Esophagus squamous epithelium (tissue), 5 donors: ENCODE results near the gene TAF11. TPM values are rescaled to one million over a fixed set of nuclear protein-coding genes. Genes with fewer than 3 reads are reported as not detected.

Source experiments
- DNase-seq: peaks from one replicate; lab custom pipeline; 2025; lab: John Stamatoyannopoulos, UW
- H3K27ac ChIP-seq, 4 donors: fragments of 200-600 bp; sonication (generic); one replicate each; pipeline ENCODE4 v1.5.1; 2016 to 2019; ENCODE audit warnings: mild to moderate bottlenecking in 1 of 4
- H3K27me3 ChIP-seq, 4 donors: fragments of 200-600 bp; sonication (generic); 1 replicate in 3 of 4; 2 replicates in 1 of 4; pipeline versions ENCODE4 v1.5.1 to v1.6.0; 2017 to 2021; ENCODE audit warnings: antibody characterized with exemption in 1 of 4
- H3K36me3 ChIP-seq, 3 donors: fragments of 200-600 bp; sonication (generic); one replicate each; pipeline ENCODE4 v1.5.1; 2016 to 2019
- H3K4me1 ChIP-seq, 3 donors: fragments of 200-600 bp; sonication (generic); one replicate each; pipeline ENCODE4 v1.5.1; 2017 to 2019
- H3K4me3 ChIP-seq, 4 donors: fragments of 200-600 bp; sonication (generic); 1 replicate in 3 of 4; 2 replicates in 1 of 4; pipeline ENCODE4 v1.5.1; 2016 to 2019; ENCODE audit warnings: mild to moderate bottlenecking in 2 of 4, moderate library complexity in 1 of 4
- H3K9me3 ChIP-seq, 3 donors: fragments of 200-600 bp; sonication (generic); one replicate each; pipeline ENCODE4 v1.5.1; 2016 to 2019
- CTCF ChIP-seq, 6 experiments: fragments of 450-650 bp in 4 of 6; fragments of 200-600 bp in 2 of 6; sonication (generic) in 2 of 6; IDR thresholded peaks; one replicate each; pipeline ENCODE4 v1.5.1; 2016 to 2019; ENCODE audit warnings: antibody characterized with exemption in 6 of 6, mild to moderate bottlenecking in 4 of 6, moderate library complexity in 4 of 6
- POLR2A ChIP-seq, 4 donors: fragments of 450-650 bp; IDR thresholded peaks; one replicate each; pipeline ENCODE4 v1.6.1; 2017; ENCODE audit warnings: antibody characterized with exemption in 4 of 4, mild to moderate bottlenecking in 4 of 4, moderate library complexity in 3 of 4
- WGBS, 2 donors: methylation state at CpG; one replicate each; pipeline ENCODE4 v1.1.5; 2018; 5-methylcytosine and 5-hydroxymethylcytosine counted together
- intact Hi-C: fragments of 100-400 bp; cut with DNase I; formaldehyde crosslinking; loops from one replicate; pipeline ENCODE4 v1.15.0; 2022
- total RNA-seq, 4 donors: library from RNA; depleted of rRNA; stranded (reverse); fragments of >200 nt; gene quantifications; one replicate each; pipeline ENCODE4 v1.1.0, GENCODE V29; 2016
- donor health status: DM: yes; HTN: yes; CAD: no.

TAF11 gene
- total RNA-seq, 4 donors from 2014 or later, result 8.4 to 21.2 (median 18.8) TPM

DNA sequence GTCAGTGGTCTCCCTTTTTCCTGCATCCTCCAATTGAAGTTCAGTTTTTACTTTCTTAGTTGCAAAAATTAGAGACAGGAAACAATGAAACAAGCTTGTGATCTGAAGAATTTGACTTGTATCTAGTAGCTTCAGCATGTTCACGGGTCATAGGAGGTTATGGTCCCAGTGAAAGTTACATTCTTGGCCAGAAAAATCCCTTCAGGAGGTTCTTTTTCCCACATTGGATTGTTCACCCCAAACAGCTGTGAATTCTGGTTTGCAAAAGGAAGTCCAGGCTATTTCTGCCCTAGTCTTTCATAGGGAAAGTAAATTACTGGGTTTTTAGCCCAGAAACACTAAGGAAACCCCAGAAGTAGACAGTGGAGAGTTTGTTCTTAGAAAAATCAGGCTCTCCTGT lies 9.3 kb upstream of the TAF11 start:
- Histone ChIP-seq H3K27ac (no peak overlapping the region), H3K9me3 (no peaks in the 10 kb centered on the region), H3K4me3 (no peak overlapping the region), H3K27me3 (no peaks in the 10 kb centered on the region), H3K4me1 (peaks cover 0 to 13% (median 0%) of the 10 kb centered on the region in 3 donors), H3K36me3 (no peaks in the 10 kb centered on the region)
- WGBS, 2 donors, result 67 to 72% methylated on average over 1 of the region's 1 CpG
- TF ChIP-seq POLR2A (IDR thresholded peaks at IDR 0.05) (no peak), CTCF (IDR thresholded peaks at IDR 0.05) (no peak)
- no peak for DNase-seq
- intact Hi-C loops, result no loop called here

DNA sequence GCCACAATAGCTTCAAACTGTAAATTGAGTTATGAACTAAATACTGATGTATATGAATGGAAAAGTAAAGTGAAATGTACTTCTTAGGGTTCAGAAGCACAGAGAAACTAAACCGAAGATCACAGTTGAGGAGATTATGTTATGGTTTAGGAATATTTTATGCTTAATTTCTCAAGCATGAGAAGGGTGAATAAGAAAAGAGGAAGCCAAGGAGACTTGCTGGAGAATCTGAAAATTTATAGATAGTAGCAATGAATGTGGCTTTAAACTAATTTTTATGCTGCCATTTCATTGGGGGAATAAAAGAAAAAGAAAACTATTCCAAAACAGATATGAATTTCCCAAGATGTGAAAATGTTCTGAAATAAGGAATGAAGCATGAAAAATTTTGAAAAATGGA lies 6.9 kb upstream of the TAF11 start:
- DNase-seq, result no peak
- intact Hi-C loops, result no loop called here
- TF ChIP-seq POLR2A (IDR thresholded peaks at IDR 0.05) (no peak), CTCF (IDR thresholded peaks at IDR 0.05) (no peak)
- no peaks in the 10 kb centered on the region for H3K36me3 ChIP-seq
- no peaks in the 10 kb centered on the region for H3K9me3 ChIP-seq
- peaks cover 13 to 37% (median 16%) of the 10 kb centered on the region in 3 donors for H3K4me1 ChIP-seq
- no peaks in the 10 kb centered on the region for H3K27me3 ChIP-seq
- 72 to 88% methylated on average over 1 of the region's 1 CpG for WGBS, 2 donors
- no peak overlapping the region for H3K4me3 ChIP-seq
- H3K27ac ChIP-seq, result no peak overlapping the region

DNA sequence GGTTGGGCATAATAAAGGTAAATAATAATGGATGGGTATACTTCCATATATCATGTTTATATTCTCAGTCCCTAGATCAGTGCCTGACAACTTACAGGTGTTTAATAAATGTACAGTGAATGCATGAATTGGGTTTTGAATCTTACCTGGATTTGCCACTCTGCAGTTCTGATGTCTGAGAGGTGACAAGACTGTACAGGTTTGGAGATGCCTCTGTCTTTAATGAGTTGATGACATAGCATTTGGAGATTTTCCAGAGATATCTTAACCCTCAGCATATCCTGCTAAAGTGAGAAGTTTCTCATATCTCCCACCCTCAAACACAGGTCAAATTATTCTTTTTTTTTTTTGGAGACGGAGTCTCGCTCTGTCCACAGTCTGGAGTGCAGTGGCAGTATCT lies 3.5 kb upstream of the TAF11 start:
- DNase-seq, result no peak
- H3K36me3 ChIP-seq, result no peaks in the 10 kb centered on the region
- no peaks in the 10 kb centered on the region for H3K27me3 ChIP-seq
- TF ChIP-seq POLR2A (IDR thresholded peaks at IDR 0.05) (no peak), CTCF (IDR thresholded peaks at IDR 0.05) (no peak)
- intact Hi-C loops, result no loop called here
- peak overlapping the region in 1 of 4 donors; percentile 89 for H3K4me3 ChIP-seq
- peaks cover 22 to 49% (median 25%) of the 10 kb centered on the region in 3 donors for H3K4me1 ChIP-seq
- no peaks in the 10 kb centered on the region for H3K9me3 ChIP-seq
- peak overlapping the region in 1 of 4 donors; percentile 96 for H3K27ac ChIP-seq
- WGBS, 2 donors, result 93 to 100% methylated on average over 2 of the region's 2 CpGs

DNA sequence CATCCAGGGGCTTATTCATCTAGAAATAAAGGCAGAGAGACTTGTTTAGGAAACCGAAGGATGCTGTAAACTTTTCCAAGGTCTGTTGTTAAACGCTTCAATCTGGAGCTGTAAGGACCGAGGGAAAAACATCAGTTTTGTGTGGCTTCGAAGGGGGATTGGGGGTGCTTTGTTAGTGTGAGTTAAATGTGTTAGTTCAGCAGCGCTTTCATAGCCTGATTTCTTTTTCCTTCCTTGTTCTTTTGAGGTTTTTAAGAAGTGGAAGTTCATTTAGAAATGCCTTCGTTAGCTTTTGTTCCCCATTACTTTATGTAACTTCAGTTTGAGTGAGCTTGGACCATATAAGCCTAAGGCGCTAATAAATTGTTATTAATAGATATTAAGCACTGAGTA lies 2.7 kb upstream of the TAF11 start:
- TF ChIP-seq CTCF (IDR thresholded peaks at IDR 0.05), result no peak
- no peak for TF ChIP-seq POLR2A (IDR thresholded peaks at IDR 0.05)
- Histone ChIP-seq H3K36me3 (no peaks in the 10 kb centered on the region), H3K9me3 (no peaks in the 10 kb centered on the region), H3K27me3 (no peaks in the 10 kb centered on the region), H3K4me3 (peak overlapping the region; percentile 63 to 97 (median 90)), H3K4me1 (peaks cover 23 to 56% (median 25%) of the 10 kb centered on the region in 3 donors), H3K27ac (peak overlapping the region in 3 of 4 donors; percentile 18 to 96 (median 95))
- no peak for DNase-seq
- intact Hi-C loops, result no loop called here
- 34 to 50% methylated on average over 7 of the region's 7 CpGs for WGBS, 2 donors

- peak; percentile 8 for DNase-seq
- H3K9me3 ChIP-seq, result no peaks in the 10 kb centered on the region
- 0 to 4% methylated on average over 8 to 11 of the region's 60 CpGs for WGBS, 2 donors
- H3K27me3 ChIP-seq, result no peaks in the 10 kb centered on the region
- intact Hi-C loops, result no loop called here
- H3K27ac ChIP-seq, result peak within 1 kb of the TSS; percentile 92 to 96 (median 94)
- TF ChIP-seq POLR2A (IDR thresholded peaks at IDR 0.05), result peak in 3 of 4 donors; percentile 50 to 92 (median 79)
- no peak for TF ChIP-seq CTCF (IDR thresholded peaks at IDR 0.05)
- peaks cover 23 to 58% (median 25%) of the 10 kb centered on the region in 3 donors for H3K4me1 ChIP-seq
- H3K4me3 ChIP-seq, result peak within 1 kb of the TSS; percentile 63 to 97 (median 90)
- peaks cover 0 to 7% (median 0%) of the 10 kb centered on the region in 3 donors for H3K36me3 ChIP-seq
These were observed 1.2 kb upstream of the TAF11 start, which contains the start of gene ANKS1A for GRCh38 chr6:34888874-34889555. ANKS1A (plus strand) TSS chr6:34889255; CDS start chr6:34889403, 148 bp downstream.
